ENCODE data around the gene ELMO2.

ELMO2 gene

GRCh38 chr20:46406200-46406985 lies at the start of gene ELMO2:
ELMO2 (minus strand) TSS chr20:46406615; CDS start chr20:46394482, 12,133 bp downstream.
- peak; percentile 97 for DNase-seq

- no peak for DNase-seq
Observed at GRCh38 chr20:46455729-46456128, 49.3 kb upstream of the ELMO2 start.

- DNase-seq = no peak
Observed at GRCh38 chr20:46446851-46447250, 40.4 kb upstream of the ELMO2 start.

- no peak for DNase-seq
Observed at GRCh38 chr20:46439837-46440236, 33.4 kb upstream of the ELMO2 start.

GRCh38 chr20:46438156-46438750 lies 31.8 kb upstream of the ELMO2 start:
- DNase-seq = peak; percentile 62

GRCh38 chr20:46435146-46435545 lies 28.7 kb upstream of the ELMO2 start:
- DNase-seq = no peak

GRCh38 chr20:46434597-46434996 lies 28.2 kb upstream of the ELMO2 start:
- no peak for DNase-seq

GRCh38 chr20:46433051-46433450 lies 26.6 kb upstream of the ELMO2 start:
- DNase-seq = no peak

GRCh38 chr20:46430921-46431712 lies 24.7 kb upstream of the ELMO2 start:
- no peak for DNase-seq

- no peak for DNase-seq
Observed at GRCh38 chr20:46427384-46427783, 21.0 kb upstream of the ELMO2 start.

GRCh38 chr20:46423882-46424482 lies 17.6 kb upstream of the ELMO2 start:
- no peak for DNase-seq

- DNase-seq = no peak
Observed at GRCh38 chr20:46423342-46423741, 16.9 kb upstream of the ELMO2 start.

- DNase-seq = no peak
Observed at GRCh38 chr20:46420878-46421277, 14.5 kb upstream of the ELMO2 start.

- no peak for DNase-seq
Observed at GRCh38 chr20:46419882-46420281, 13.5 kb upstream of the ELMO2 start.

GRCh38 chr20:46416839-46417238 lies 10.4 kb upstream of the ELMO2 start:
- no peak for DNase-seq

- no peak for DNase-seq
Observed at GRCh38 chr20:46416421-46416820, 10.0 kb upstream of the ELMO2 start.

GRCh38 chr20:46415773-46416172 lies 9.4 kb upstream of the ELMO2 start:
- DNase-seq = no peak

GRCh38 chr20:46414608-46415007 lies 8.2 kb upstream of the ELMO2 start:
- DNase-seq = no peak

GRCh38 chr20:46411637-46412036 lies 5.2 kb upstream of the ELMO2 start:
- no peak for DNase-seq

- DNase-seq = no peak
Observed at GRCh38 chr20:46408281-46408731, 1.9 kb upstream of the ELMO2 start.

- no peak for DNase-seq
Observed at GRCh38 chr20:46407671-46407996, 1.2 kb upstream of the ELMO2 start.

GRCh38 chr20:46406986-46407670 lies 713 bp upstream of the ELMO2 start:
- no peak for DNase-seq

GRCh38 chr20:46402331-46402811 lies 4.0 kb downstream of the ELMO2 start:
- DNase-seq = no peak
